Lung (tissue), 12 donors: ENCODE measurements around the gene ADAT1. TPM values are rescaled to one million over a fixed set of nuclear protein-coding genes. Genes with fewer than 3 reads are reported as not detected.

ENCODE experiments used
- ATAC-seq: fragments of 200-7000 bp; cut with Tn5 transposase; one replicate; pipeline ENCODE4 v1.9.1; 2020; ENCODE audit warnings: moderate number of reproducible peaks; ENCODE audit not compliant: insufficient read depth, low FRiP score
- DNase-seq, 3 donors: peaks; one replicate each; pipeline ENCODE4 v3.0.0-alpha.2; 2013 to 2017
- H3K27ac ChIP-seq, 2 donors: one replicate each; pipeline ENCODE4 v1.5.1; 2013; ENCODE audit warnings: mild to moderate bottlenecking in 2 of 2, moderate library complexity in 2 of 2, control low read depth in 1 of 2, inconsistent platforms in 1 of 2, low read depth in 1 of 2, low read length in 1 of 2
- H3K27me3 ChIP-seq, 3 donors: one replicate each; pipeline ENCODE4 v1.5.1; 2013; ENCODE audit warnings: low read length in 2 of 3; ENCODE audit not compliant: control insufficient read depth in 3 of 3, insufficient read depth in 3 of 3
- H3K36me3 ChIP-seq, 4 donors: one replicate each; pipeline ENCODE4 v1.5.1; 2013; ENCODE audit warnings: low read length in 4 of 4, mild to moderate bottlenecking in 1 of 4, moderate library complexity in 1 of 4; ENCODE audit not compliant: control insufficient read depth in 4 of 4, insufficient read depth in 4 of 4
- H3K4me1 ChIP-seq, 5 donors: one replicate each; pipeline ENCODE4 v1.5.1; 2013; ENCODE audit warnings: low read length in 5 of 5, mild to moderate bottlenecking in 2 of 5, moderate library complexity in 1 of 5; ENCODE audit not compliant: control insufficient read depth in 5 of 5, insufficient read depth in 5 of 5
- H3K4me3 ChIP-seq: one replicate; pipeline ENCODE4 v1.5.1; 2013; ENCODE audit warnings: mild to moderate bottlenecking, control low read depth, moderate library complexity
- H3K9ac ChIP-seq, 2 donors: one replicate each; pipeline ENCODE4 v1.5.1; 2013; ENCODE audit warnings: low read length in 2 of 2, control low read depth in 1 of 2; ENCODE audit not compliant: insufficient read depth in 1 of 2
- H3K9me3 ChIP-seq, 4 donors: one replicate each; pipeline ENCODE4 v1.5.1; 2013; ENCODE audit warnings: low read length in 3 of 4, mild to moderate bottlenecking in 1 of 4, moderate library complexity in 1 of 4; ENCODE audit not compliant: control insufficient read depth in 4 of 4, insufficient read depth in 3 of 4
- WGBS, 2 donors: extraction: QIAGEN DNeasy Blood & Tissue Kit; methylation state at CpG; one replicate each; pipeline ENCODE4 v1.1.7; 2013; 5-methylcytosine and 5-hydroxymethylcytosine counted together
- polyA plus RNA-seq, 2 donors: library from polyadenylated mRNA; stranded (reverse); fragments of 200-250 nt; gene quantifications; one replicate each; pipeline ENCODE4 v1.2.1, GENCODE V29; 2013
- total RNA-seq, 2 donors: library from RNA; depleted of rRNA in 1 of 2; stranded (reverse); fragments of >200 nt in 1 of 2; gene quantifications; one replicate each; pipeline ENCODE4 v1.2.1, GENCODE V29; 2014 to 2021
- TF ChIP-seq, protein P1 (sequence below): IDR thresholded peaks from 2 replicates; pipeline ENCODE4 v1.5.1; 2012; ENCODE audit warnings: mild to moderate bottlenecking; ENCODE audit errors: control extremely low read depth, extremely low read depth
- donor health status: control.
- donor health status: control.
- donor health status: Bipolar disorder and iron deficiency.
- donor health status: healthy.
- donor health status: DM: yes; HTN: yes; CAD: no.

The ADAT1 gene
- total and polyA plus RNA-seq, 4 donors = 14.2 to 52.6 (median 39.3) TPM

DNA sequence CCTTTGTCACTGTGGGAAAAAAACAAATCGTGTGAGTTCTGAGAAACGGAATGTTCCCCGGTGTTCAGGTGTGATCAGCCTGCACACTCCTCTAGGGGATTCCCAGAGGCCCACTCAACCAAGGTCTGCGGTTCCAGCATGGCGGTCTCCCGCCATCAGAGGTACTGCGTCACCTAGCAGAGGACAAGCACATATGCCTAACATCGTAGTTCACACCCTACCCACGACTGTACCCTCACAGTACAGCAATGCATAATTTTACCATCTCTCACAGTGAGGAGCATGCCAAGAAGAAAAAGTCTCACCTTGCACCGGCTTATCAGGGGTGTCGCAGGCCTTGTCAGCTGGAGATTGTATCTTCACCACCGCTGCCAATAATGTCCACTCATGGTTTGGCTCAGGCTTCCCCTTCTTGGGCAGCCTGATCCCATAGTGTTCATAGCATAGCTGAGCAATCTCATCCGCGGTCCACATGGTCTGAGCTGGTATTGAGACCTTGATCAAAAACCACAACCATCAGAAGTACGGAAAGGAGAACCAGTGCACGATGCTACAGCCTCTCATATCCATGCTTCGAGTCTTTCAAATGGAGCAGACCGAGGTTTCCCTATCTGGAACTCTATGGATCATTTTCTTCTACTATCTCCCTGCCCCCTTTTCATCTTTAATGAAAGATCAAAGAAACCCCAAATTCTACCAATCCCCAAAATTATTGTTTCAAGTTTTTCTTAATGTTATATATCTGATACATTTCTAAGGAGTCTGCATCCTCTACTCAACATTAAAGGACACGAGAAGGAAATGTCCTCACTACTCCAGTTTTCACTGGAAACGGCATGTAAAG is 2.5 kb downstream of the ADAT1 start:
- no peak overlapping the region for H3K4me3 ChIP-seq
- WGBS, 2 donors = 80 to 82% methylated on average over 20 of the region's 20 CpGs
- DNase-seq (no peak), ATAC-seq (no peak)
- no peaks in the 10 kb centered on the region for H3K9me3 ChIP-seq
- H3K36me3 ChIP-seq = peaks cover 2 to 16% (median 10%) of the 10 kb centered on the region in 4 donors
- H3K27ac ChIP-seq = no peak overlapping the region
- H3K9ac ChIP-seq = no peak overlapping the region
- H3K27me3 ChIP-seq = no peaks in the 10 kb centered on the region
- TF ChIP-seq, protein P1, sequence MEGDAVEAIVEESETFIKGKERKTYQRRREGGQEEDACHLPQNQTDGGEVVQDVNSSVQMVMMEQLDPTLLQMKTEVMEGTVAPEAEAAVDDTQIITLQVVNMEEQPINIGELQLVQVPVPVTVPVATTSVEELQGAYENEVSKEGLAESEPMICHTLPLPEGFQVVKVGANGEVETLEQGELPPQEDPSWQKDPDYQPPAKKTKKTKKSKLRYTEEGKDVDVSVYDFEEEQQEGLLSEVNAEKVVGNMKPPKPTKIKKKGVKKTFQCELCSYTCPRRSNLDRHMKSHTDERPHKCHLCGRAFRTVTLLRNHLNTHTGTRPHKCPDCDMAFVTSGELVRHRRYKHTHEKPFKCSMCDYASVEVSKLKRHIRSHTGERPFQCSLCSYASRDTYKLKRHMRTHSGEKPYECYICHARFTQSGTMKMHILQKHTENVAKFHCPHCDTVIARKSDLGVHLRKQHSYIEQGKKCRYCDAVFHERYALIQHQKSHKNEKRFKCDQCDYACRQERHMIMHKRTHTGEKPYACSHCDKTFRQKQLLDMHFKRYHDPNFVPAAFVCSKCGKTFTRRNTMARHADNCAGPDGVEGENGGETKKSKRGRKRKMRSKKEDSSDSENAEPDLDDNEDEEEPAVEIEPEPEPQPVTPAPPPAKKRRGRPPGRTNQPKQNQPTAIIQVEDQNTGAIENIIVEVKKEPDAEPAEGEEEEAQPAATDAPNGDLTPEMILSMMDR = no peak
- peaks cover 4 to 8% (median 6%) of the 10 kb centered on the region in 5 donors for H3K4me1 ChIP-seq

DNA sequence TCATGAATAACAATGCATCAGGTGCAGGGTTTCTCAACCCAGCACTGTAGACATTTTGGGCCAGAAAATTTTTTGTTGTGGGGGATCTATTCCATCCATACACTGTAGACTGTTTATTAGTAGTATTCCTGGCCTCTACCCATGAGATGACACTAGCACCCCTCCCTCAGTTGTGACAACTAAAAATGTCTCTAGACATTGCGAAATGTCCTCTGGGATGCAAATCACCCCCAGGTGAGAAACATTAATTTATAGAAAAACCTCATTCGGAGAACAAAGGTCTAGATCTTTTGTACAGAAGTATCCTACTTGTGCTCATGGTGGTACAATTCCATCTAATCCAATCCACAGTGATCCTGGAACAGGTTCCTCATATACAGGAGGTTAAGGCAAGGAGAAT is 4.3 kb downstream of the ADAT1 start:
- WGBS, 2 donors = 97 to 98% methylated on average over 2 of the region's 2 CpGs
- no peak overlapping the region for H3K9ac ChIP-seq
- H3K4me3 ChIP-seq = no peak overlapping the region
- H3K36me3 ChIP-seq = peaks cover 4 to 16% (median 11%) of the 10 kb centered on the region in 4 donors
- no peaks in the 10 kb centered on the region for H3K9me3 ChIP-seq
- no peaks in the 10 kb centered on the region for H3K27me3 ChIP-seq
- H3K4me1 ChIP-seq = peaks cover 4 to 8% (median 6%) of the 10 kb centered on the region in 5 donors
- ATAC-seq (no peak), DNase-seq (no peak)
- no peak overlapping the region for H3K27ac ChIP-seq
- TF ChIP-seq, protein P1 = no peak

DNA sequence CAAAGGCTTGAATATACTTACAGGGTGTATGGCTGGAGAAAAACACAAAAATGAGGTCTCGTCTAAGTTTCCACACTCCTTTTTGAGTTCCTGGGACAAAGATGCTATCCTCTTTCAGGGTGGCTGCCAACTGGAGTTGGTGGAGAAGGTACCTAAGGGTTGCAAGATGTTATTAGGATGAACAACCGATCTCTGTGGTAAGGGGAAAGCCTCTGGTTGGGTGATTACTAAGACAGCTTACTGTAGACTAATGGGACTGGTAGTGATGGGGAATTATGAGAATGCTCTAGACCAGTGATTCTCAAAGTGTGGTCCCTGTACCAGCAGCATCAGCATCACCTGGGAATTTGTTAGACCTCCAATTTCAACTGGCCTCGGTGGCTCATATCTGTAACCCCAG is 6.0 kb downstream of the ADAT1 start:
- H3K4me1 ChIP-seq = peaks cover under 1 to 5% (median 2%) of the 10 kb centered on the region in 5 donors
- DNase-seq (no peak), ATAC-seq (no peak)
- TF ChIP-seq, protein P1 = no peak
- no peaks in the 10 kb centered on the region for H3K9me3 ChIP-seq
- no peak overlapping the region for H3K4me3 ChIP-seq
- peaks cover 4 to 26% (median 18%) of the 10 kb centered on the region in 4 donors for H3K36me3 ChIP-seq
- H3K27ac ChIP-seq = no peak overlapping the region
- H3K27me3 ChIP-seq = no peaks in the 10 kb centered on the region
- no peak overlapping the region for H3K9ac ChIP-seq
- WGBS, 2 donors = 84 to 96% methylated on average over 3 of the region's 3 CpGs
